ENCODE results near the gene OLA1.

Gene OLA1

GRCh38 chr2:174028935-174029334, 219.4 kb downstream of the OLA1 start:
- no peak for TF ChIP-seq REST (IDR thresholded peaks at IDR 0.05; ENCODE audit: insufficient read depth in 1 of 2, low read depth in 2 of 2, low read length in 2 of 2)
- no peak for TF ChIP-seq TAF1 (IDR thresholded peaks at IDR 0.05; ENCODE audit: borderline replicate concordance, insufficient read depth, low read length)
- no peak for TF ChIP-seq POLR2AphosphoS5 (IDR thresholded peaks at IDR 0.05; ENCODE audit: low read depth, low read length)
- TF ChIP-seq FOXP2 (optimal IDR thresholded peaks at IDR 0.05; ENCODE audit: borderline replicate concordance, extremely low read depth, extremely low read length, insufficient read depth), result no peak
- TF ChIP-seq SIN3A (IDR thresholded peaks at IDR 0.05; ENCODE audit: borderline replicate concordance, insufficient read depth, low read length), result no peak

- TF ChIP-seq REST (IDR thresholded peaks at IDR 0.05; ENCODE audit: insufficient read depth in 1 of 2, low read depth in 2 of 2, low read length in 2 of 2), result no peak
- no peak for TF ChIP-seq FOXP2 (optimal IDR thresholded peaks at IDR 0.05; ENCODE audit: borderline replicate concordance, extremely low read depth, extremely low read length, insufficient read depth)
Measured at GRCh38 chr2:174027956-174028355, 220.4 kb downstream of the OLA1 start.

- TF ChIP-seq SIN3A (IDR thresholded peaks at IDR 0.05; ENCODE audit: borderline replicate concordance, insufficient read depth, low read length) (no peak), REST (IDR thresholded peaks at IDR 0.05; ENCODE audit: insufficient read depth in 1 of 2, low read depth in 2 of 2, low read length in 2 of 2) (no peak), TAF1 (IDR thresholded peaks at IDR 0.05; ENCODE audit: borderline replicate concordance, insufficient read depth, low read length) (no peak), POLR2AphosphoS5 (IDR thresholded peaks at IDR 0.05; ENCODE audit: low read depth, low read length) (no peak), FOXP2 (optimal IDR thresholded peaks at IDR 0.05; ENCODE audit: borderline replicate concordance, extremely low read depth, extremely low read length, insufficient read depth) (no peak)
Measured at GRCh38 chr2:174026122-174026845, 222.0 kb downstream of the OLA1 start.

- TF ChIP-seq FOXP2 (optimal IDR thresholded peaks at IDR 0.05; ENCODE audit: borderline replicate concordance, extremely low read depth, extremely low read length, insufficient read depth) (peak; percentile 97), REST (IDR thresholded peaks at IDR 0.05; ENCODE audit: insufficient read depth in 1 of 2, low read depth in 2 of 2, low read length in 2 of 2) (0 out of 4 replicates have a peak, but pooled peaks of 1 of the 2 experiments have one; percentile 9), TAF1 (IDR thresholded peaks at IDR 0.05; ENCODE audit: borderline replicate concordance, insufficient read depth, low read length) (no peak), SIN3A (IDR thresholded peaks at IDR 0.05; ENCODE audit: borderline replicate concordance, insufficient read depth, low read length) (peak; percentile 90; the same call in 1 of the 2 replicates)
Measured at GRCh38 chr2:174025271-174026121, 222.8 kb downstream of the OLA1 start.

Data from PFSK-1 (cell line).